GM21529 (cell line): Measurements from ENCODE around the gene CLDN7.

ENCODE experiments used
- ATAC-seq: cut with Tn5 transposase; IDR thresholded peaks from one replicate; pipeline ENCODE4 v1.9.1; 2021; ENCODE audit not compliant: unreplicated experiment

CLDN7 gene

GRCh38 chr17:7262192-7262934, at the start of gene CLDN7:
Gene CLDN7, minus strand, starts transcription at chr17:7262478. Its CDS starts 435 bp downstream, at chr17:7262043.
- no peak for ATAC-seq

- no peak for ATAC-seq
These were observed 48.9 kb upstream of the CLDN7 start for GRCh38 chr17:7311110-7311705.

- no peak for ATAC-seq
These were observed 47.4 kb upstream of the CLDN7 start for GRCh38 chr17:7309628-7310027.

GRCh38 chr17:7308625-7309433, 46.6 kb upstream of the CLDN7 start:
- ATAC-seq, result no peak

DNA sequence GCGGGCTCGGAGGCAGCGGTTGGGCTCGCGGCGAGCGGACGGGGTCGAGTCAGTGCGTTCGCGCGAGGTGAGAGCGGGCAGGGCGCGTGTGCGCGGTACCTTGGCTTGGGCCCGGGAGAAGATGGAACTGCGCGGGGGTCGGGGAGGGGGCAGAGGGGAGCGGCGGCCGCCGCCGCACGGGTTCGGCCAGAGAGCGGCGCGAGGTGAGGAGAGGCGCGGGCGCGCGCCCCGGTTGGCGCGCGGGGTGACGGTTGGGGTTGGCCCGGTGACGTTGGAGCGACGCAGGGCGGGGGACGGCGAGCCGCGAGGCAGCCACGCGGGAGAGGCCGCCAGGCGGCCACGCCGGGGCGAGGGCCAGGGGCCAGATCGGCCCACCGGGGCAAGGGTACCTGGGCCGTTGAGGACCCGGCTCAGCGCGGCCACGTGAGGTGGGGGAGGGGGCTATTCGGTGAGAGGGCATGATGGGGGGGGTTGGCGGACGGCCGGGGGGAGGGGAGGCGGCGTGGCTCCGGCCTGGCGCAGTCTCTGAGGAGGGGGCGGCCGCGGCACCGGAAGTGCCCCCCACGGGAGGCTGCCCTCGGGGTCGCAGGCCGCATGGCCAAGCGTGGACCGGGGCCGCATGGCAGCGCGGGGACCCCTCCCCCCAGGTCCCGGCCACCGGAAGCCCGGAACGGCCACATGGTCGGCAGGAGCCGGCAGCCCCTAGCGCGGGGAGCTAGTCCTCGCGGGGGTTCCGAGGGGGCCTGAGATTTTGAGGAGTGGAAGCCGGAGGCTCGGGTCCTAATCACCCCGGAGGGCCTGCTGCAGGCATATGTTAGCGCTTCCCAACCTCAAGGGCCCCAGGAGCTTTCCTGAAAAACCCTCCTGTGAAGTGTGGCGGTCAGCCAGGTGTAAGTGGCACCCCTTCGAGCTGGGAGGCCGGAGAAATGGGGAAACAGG, 45.7 kb upstream of the CLDN7 start:
- peak; percentile 7 for ATAC-seq

DNA sequence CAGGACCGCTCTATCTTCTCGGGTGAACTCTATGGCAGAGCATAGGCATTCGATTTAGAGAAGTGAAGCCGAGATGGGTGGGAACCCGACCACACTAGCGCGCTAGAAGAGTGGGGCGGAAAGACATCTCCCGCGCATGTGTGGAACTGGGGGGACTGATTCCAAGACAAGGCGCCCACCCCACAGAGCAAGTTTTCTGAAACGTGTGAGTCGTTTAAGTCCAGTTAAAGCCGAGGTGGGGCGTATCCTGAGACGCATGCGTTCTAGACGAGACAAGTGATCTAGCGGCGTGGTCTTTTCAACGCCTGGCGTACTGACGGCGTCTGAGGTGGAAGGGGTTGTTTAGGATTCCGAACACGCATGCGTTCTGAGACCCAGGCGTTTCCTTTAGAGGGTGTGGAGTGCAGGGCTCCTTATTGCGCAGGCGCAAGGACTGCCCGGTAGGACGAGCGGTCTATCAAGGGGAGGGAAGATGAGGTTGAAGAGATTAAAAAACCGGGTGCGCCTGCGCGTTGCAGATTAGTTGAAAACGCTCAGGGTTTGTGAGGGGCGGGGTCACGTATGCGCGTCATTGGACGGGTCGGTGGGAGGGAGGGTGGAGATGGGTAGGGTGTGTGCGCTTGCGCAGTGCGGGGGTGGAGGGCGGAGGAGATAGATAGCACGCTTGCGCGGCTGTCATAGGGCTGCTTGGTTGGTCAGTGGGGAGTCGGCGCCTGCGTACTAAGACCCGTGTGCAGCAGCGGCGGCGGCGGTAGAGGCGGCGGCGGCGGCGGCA, 44.8 kb upstream of the CLDN7 start, which contains the start of gene EIF5A:
Gene EIF5A (plus strand): TSS at position 718 of the 775 bp plus-strand sequence. CDS start 2,008 bp downstream, outside the sequence.
- ATAC-seq, result peak; percentile 59

DNA sequence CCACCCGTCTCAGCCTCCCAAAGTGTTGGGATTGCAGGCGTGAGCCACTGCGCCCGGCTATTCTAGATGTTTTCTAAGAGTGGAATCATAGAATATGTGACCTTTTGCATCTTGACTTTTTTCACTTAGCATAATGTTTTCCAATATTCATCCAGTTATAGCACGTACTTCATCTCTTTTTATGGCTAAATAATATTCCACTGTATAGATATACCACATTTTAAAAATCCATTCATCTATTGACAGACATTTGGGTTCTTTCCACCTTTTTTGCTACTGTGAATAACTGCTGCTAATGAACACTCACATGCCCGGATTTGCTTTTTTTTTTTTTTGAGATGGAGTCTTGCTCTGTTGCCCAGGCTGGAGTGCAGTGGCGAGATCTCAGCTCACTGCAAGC, 41.9 kb upstream of the CLDN7 start:
- no peak for ATAC-seq

GRCh38 chr17:7296189-7296861, 34.0 kb upstream of the CLDN7 start:
- ATAC-seq, result no peak

- no peak for ATAC-seq
These were observed 33.2 kb upstream of the CLDN7 start for GRCh38 chr17:7295230-7296180.

DNA sequence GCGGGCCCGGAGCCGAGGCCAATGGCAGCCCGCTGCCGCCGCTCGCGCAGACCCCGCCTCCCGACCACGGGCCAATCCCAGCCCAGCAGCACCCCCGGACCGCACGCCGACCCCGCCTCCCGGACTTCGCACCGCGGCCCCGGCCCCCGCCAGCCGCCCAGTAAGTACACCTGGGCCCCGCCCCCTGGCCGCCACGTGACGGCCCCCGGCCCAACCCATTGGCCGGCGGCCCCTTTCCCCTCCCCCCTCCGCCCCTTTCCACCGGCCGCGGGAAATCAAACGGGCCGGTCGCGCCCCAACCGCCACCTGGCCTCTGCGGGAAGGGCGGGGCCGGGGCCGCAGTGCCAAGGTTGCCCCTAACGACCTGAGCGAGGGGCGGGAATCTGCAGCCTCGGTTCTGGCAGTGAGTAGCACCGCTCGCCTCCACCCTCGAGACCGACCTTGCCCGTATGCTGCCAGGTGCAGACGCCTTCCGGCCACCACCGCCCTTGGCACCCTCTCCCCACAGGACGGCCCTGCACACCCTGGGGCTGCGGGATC, 32.4 kb upstream of the CLDN7 start, which contains the start of gene YBX2:
Gene YBX2 (minus strand): TSS at position 26 of the 540 bp plus-strand sequence. CDS start 139 bp downstream, outside the sequence.
- ATAC-seq, result no peak

GRCh38 chr17:7293816-7294613, 31.7 kb upstream of the CLDN7 start:
- ATAC-seq, result no peak

DNA sequence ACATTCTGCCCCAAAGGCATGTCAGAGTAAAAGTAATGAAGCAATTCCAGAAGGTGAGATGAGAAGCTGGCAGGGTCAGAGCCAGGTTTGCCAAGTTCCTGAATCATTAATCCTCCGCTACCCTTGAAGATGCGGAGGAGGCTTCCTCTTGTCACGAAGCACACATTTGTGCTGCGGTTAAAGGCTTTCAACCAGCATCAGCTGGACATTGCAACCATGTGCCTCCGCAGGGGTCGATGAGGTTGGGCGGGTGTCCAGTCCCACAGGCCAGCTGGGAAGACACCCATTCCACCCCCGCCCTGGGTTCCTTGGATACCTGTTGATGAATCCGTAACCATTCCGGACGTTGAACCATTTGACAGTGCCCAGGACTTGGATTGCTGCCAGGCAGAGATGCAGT, 30.9 kb upstream of the CLDN7 start:
- ATAC-seq, result no peak

DNA sequence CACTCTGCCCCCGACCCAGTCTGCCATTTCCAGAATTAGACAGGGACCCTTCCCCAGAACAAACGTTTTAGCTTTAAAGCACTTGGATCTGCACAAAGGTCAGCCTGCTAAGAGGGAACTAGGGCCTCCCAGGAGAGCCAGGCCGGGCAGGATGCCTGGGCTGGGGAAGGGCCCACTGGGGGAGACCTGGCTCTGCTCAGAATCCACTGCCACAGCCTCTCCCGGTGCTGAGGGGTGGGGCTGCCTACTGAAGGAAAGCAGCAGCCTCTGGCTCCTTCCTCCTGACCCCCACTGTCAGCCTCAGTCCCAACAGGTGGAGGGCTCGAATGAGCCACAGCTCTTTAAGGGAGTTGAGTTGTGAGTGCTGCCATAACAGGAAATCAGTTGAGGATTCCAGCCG, 30.5 kb upstream of the CLDN7 start:
- ATAC-seq, result no peak

DNA sequence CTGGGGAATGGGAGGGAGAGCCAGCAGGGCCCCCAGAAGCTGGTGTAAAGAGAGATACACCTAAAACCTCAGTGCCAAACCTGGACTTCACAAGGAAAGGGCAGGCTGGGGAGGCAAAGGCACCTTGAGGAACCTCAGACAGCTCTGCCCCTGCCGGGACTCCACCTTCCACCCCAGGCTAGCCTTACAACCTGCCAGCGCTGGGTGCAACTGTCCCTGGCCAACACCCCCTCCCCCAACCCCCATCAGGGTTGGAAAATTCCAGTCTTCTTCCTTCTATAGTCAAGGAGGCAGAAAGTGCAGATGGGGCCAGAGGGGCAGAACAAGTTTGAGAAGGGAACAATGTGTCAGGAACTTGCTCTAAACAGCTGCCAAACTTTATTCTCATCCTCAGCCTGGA, 29.9 kb upstream of the CLDN7 start:
- no peak for ATAC-seq

- ATAC-seq, result no peak
These were observed 28.4 kb upstream of the CLDN7 start for GRCh38 chr17:7290685-7291084.

- no peak for ATAC-seq
These were observed 27.9 kb upstream of the CLDN7 start for GRCh38 chr17:7290166-7290565.
